HL-60 (cell line): ENCODE results near the gene TRPV2.

Experiments
- POLR2AphosphoS5 ChIP-seq: IDR thresholded peaks from 2 replicates; pipeline ENCODE4 v1.6.1; 2012; ENCODE audit warnings: low read depth
- TF ChIP-seq, protein P1 (sequence below): IDR thresholded peaks from one replicate; pipeline ENCODE4 v1.5.1; 2011; ENCODE audit warnings: low read length, control low read depth, inconsistent platforms; ENCODE audit not compliant: insufficient read depth

DNA sequence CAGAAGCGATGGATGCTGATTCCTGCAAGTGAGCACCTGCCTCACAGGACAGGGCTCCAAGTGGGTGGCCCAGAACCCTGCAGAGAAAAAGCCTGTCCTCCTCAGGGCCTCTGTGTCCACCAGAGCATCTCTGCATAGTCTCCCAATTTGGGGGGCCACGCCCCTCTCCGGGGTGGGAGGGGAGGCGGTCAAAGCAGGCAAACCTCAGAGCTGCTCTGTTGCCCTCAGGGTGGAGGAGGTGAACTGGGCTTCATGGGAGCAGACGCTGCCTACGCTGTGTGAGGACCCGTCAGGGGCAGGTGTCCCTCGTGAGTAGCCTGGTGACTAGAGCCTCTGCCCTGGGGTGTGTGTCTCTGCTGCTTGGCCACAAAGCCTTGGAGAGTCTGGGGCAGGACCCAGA lies 19.3 kb downstream of the TRPV2 start:
- TF ChIP-seq, protein P1, sequence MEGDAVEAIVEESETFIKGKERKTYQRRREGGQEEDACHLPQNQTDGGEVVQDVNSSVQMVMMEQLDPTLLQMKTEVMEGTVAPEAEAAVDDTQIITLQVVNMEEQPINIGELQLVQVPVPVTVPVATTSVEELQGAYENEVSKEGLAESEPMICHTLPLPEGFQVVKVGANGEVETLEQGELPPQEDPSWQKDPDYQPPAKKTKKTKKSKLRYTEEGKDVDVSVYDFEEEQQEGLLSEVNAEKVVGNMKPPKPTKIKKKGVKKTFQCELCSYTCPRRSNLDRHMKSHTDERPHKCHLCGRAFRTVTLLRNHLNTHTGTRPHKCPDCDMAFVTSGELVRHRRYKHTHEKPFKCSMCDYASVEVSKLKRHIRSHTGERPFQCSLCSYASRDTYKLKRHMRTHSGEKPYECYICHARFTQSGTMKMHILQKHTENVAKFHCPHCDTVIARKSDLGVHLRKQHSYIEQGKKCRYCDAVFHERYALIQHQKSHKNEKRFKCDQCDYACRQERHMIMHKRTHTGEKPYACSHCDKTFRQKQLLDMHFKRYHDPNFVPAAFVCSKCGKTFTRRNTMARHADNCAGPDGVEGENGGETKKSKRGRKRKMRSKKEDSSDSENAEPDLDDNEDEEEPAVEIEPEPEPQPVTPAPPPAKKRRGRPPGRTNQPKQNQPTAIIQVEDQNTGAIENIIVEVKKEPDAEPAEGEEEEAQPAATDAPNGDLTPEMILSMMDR, result no peak
- TF ChIP-seq POLR2AphosphoS5, result no peak
